Measurements from ENCODE around the gene RRP15.
"Not testable (repeated sequence)": the region's sequence is repeated elsewhere in the genome, so short reads cannot be mapped to it uniquely, and the experiment has no call there.

The RRP15 gene

GRCh38 chr1:218297461-218297860 lies 12.4 kb downstream of the RRP15 start:
- no peak for DNase-seq

GRCh38 chr1:218297867-218298266 lies 12.8 kb downstream of the RRP15 start:
- DNase-seq: no peak

GRCh38 chr1:218298398-218298797 lies 13.3 kb downstream of the RRP15 start:
- DNase-seq: no peak

- no peak for DNase-seq
Measured at GRCh38 chr1:218299416-218299815, 14.3 kb downstream of the RRP15 start.

GRCh38 chr1:218301217-218301616 lies 16.1 kb downstream of the RRP15 start:
- DNase-seq: no peak

- DNase-seq: no peak
Measured at GRCh38 chr1:218302155-218302554, 17.1 kb downstream of the RRP15 start.

GRCh38 chr1:218303176-218303879 lies 18.2 kb downstream of the RRP15 start:
- DNase-seq: no peak

GRCh38 chr1:218304281-218305039 lies 19.4 kb downstream of the RRP15 start:
- DNase-seq: no peak

- no peak for DNase-seq
Measured at GRCh38 chr1:218305472-218306064, 20.5 kb downstream of the RRP15 start.

- DNase-seq: no peak
Measured at GRCh38 chr1:218312509-218312908, 27.4 kb downstream of the RRP15 start.

- no peak for DNase-seq
Measured at GRCh38 chr1:218314316-218314715, 29.2 kb downstream of the RRP15 start.

GRCh38 chr1:218315638-218316037 lies 30.5 kb downstream of the RRP15 start:
- no peak for DNase-seq

GRCh38 chr1:218317061-218317460 lies 32.0 kb downstream of the RRP15 start:
- no peak for DNase-seq

- DNase-seq: not testable (repeated sequence)
Measured at GRCh38 chr1:218320182-218320581, 35.1 kb downstream of the RRP15 start.

GRCh38 chr1:218322762-218323161 lies 37.7 kb downstream of the RRP15 start:
- DNase-seq: no peak

- DNase-seq: no peak
Measured at GRCh38 chr1:218323568-218324225, 38.6 kb downstream of the RRP15 start.

GRCh38 chr1:218324226-218324580 lies 39.1 kb downstream of the RRP15 start:
- no peak for DNase-seq

GRCh38 chr1:218328769-218329168 lies 43.7 kb downstream of the RRP15 start:
- no peak for DNase-seq

- no peak for DNase-seq
Measured at GRCh38 chr1:218330043-218330623, 45.0 kb downstream of the RRP15 start.

GRCh38 chr1:218332416-218332815 lies 47.3 kb downstream of the RRP15 start:
- DNase-seq: no peak

- no peak for DNase-seq
Measured at GRCh38 chr1:218336328-218336727, 51.2 kb downstream of the RRP15 start.

GRCh38 chr1:218339267-218339831 lies 54.3 kb downstream of the RRP15 start:
- DNase-seq: no peak

- no peak for DNase-seq
Measured at GRCh38 chr1:218341325-218341724, 56.2 kb downstream of the RRP15 start.

Measured in T-helper 9 cell (primary cell).